Midbrain (tissue), 1 donor: ENCODE results near the gene TRIM16.
"Not testable (repeated sequence)": the region's sequence is repeated elsewhere in the genome, so short reads cannot be mapped to it uniquely, and the experiment has no call there.

Experiments
- DNase-seq: peaks from one replicate; lab custom pipeline; 2025; lab: John Stamatoyannopoulos, UW

TRIM16 gene

DNA sequence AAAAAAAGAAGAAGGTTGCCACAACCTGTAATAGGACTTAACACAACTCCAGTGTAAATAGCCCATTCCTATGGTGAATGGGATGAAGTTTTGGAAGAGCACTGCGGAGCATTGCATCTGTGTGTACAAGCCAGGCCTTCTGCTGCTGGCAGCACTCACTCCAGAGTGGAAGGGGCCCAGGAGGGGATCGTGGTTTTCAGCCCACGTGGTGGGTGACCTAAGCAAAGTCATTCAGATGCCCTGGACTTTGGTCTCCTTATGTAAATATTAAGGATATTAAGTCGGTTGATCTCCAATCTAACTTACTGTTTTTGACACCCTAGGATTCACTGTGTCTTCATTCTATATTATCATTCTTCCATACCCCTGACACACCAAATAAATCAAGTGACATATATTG lies 67.3 kb downstream of the TRIM16 start:
- DNase-seq: not testable (repeated sequence)

DNA sequence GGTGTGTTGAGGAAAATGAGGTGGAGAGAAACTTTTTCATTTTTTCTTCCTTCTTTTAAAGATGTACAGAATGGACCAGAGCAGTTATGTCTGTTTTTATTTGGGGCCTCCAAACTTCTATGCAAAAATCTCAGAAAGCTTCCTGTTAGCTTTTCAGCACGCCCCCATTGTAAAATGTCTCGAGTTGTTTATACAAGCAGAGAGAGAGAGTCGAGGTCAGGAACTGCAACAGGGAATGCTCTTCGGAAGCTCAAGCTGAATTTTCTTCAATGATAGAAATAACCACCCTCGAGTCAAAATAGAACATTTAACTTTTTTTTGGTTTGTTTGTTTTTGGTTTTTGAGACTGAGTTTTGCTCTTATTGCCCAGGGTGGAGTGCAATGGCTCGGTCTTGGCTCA lies 68.3 kb downstream of the TRIM16 start:
- DNase-seq: not testable (repeated sequence)

DNA sequence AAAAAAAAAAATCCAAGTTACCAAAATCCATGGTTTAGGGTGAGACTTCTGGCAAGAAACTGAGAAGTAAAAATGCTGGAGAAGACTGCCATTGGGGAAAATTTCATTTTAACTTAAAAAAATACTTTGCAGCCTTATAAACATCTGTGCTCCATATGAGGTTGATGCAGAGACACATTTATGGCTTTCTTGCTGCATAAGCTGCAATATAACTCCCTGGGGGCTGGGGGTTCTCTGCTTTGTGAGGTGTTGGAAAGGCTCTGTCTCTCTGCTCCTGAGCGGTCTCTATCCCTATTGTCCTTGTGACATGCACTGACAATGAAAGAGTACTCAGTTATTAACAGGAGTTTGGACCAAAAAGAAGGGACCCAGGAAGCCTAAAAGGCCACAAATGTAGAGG lies 71.0 kb downstream of the TRIM16 start:
- not testable (repeated sequence) for DNase-seq

DNA sequence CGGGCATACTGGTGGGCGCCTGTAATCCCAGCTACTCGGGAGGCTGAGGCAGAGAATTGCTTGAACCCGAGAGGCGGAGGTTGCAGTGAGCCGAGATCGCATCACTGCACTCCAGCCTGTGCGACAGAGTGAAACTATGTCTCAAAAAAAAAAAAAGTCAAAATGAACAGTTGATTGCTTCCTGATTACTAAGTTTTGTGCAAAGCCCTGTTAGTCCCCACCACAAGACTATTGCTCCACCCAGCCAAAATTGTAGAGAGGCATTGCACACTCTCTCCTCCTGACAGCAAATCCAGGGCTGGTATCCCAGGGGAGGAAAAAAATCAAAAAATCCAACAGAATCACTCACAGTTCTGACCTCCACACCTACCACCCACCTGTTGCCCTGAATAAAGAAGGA lies 91.2 kb downstream of the TRIM16 start:
- DNase-seq: not testable (repeated sequence)

DNA sequence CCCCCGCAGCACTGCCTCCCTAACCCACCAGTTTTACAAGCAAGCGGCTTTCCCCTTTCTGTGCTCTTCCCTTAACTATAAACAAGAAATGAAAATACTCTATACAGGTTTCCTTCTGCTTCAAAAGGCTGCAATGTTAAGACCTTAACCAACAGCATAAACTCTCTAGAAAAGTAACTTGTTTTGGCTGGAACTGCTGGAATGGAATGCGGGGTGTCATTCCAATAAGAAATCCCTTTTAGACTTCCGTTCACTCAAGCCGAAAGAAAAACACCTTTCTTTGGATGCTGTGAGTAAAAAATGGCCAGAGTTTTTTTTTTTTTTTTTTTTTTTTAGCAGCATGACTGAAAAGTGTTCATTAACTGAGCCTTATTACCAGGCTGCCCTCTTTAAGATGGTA lies 92.1 kb downstream of the TRIM16 start:
- not testable (repeated sequence) for DNase-seq

DNA sequence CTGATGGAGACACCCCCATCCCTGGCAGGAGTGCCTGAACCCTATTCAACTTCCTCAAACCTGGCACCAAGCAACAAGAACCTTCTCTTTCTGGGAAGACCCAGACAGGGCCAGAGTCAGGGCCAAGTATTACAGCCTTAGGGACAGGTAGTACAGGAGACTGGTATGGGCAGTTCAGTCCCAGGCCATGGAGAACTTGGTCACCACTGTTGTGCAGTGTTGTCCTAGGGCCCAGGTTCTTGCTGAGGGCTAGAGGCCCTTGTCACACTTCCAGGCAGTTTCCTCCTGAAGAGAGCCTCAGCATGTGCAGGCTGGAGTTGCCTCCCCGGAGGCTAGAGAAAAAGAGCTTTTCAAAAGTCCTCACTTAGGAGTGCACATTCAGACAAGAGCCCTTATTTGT lies 93.3 kb downstream of the TRIM16 start:
- not testable (repeated sequence) for DNase-seq

DNA sequence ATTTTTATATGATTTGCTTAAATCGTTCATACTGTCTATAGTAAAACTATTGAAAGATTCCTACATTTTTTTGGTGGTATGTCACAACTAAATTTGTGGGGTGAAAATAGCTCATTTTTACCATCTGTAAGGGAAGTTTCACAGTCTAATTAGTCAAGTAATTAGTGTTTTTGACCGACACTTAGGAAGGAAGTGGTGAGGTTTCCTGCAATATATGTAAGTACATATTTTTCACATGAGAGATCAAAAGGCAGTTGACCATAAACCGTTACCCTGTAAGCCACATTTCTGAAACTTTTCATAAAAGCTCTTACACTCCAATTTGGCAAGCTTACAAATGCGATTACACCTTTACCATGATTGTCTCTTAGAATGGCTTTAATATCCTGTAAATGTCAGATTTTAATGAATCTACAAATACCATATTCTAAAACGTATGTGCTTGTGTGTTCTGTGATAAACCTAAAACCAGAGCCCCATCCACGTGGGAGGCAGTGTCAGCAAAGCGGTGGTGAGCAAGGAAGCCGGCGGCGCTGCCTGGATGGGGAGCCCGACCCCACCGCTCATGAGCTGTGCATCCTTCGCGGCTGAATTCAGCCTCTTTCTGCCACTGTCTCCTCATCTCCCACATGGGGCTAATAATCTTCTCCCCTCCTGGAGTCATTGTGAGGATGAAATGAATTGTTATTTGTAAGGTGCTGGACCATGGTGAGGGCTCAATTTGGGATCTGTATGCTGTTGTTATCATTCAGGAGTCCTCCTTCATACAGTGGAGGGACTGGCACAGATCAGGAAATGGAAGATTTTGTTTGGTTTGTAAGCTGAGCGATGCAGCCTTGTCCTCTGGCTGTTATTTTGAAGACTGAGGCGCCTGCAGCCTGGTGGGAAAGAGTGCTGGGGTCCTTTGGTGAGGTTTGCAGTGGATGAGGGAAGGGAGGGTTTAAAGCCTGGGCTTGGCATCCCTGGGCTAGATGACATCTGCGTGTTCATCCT lies 94.3 kb downstream of the TRIM16 start:
- DNase-seq: not testable (repeated sequence)

DNA sequence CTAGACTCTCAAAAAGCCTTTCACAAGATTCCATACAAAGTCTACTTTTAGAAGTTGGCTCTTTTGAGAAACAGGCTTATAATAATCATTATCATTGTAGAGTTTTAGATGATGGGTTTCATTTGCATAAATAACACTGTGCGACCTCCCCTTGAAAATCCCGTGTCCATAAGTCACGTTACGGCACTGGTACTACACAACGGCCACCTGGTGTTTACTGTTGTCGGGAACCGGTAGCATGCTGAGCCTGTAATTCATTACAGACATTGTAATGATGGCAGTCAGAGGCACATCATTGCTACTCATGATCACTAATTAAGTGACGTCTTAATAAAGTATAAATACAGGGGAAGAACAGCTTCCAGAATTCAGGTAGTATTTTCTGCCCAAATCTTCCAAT lies 96.1 kb downstream of the TRIM16 start:
- not testable (repeated sequence) for DNase-seq

DNA sequence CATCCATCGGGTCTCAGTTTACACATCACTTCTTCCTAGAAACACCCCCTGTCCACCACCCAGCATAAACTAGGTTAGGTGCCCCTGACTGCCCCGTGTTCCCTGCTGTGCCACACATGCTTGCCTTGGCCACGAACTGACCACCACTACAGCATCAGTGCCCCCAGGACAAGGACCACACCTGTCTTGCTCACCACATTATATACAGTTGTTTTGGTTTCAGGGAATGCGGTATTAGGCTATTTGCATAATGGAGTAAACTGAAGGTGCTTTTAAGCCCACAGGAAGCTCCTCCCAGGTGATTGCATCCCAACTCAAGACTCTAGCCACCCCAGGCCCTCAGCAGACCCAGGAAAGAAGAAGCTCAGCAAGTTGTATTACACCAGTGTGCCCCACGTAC lies 100.8 kb downstream of the TRIM16 start:
- DNase-seq: not testable (repeated sequence)

DNA sequence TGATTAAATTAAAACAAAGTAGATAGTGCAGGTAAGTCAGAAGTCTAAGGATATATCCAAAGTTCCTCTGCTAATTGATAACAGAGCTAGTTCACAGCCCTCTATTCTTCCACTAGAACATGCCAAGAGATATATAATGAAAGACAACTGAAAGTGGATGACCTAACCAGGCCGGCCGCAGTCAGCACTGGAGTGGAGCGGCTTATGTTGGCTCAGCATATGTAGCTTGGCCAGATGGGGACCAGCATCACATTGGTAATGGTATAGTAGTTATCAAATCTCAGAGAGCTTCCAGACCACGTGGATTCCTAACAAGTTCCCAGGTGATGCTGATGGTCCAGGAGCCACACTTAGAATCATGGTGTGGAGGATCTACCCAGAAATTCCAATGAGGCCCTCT lies 102.6 kb downstream of the TRIM16 start:
- not testable (repeated sequence) for DNase-seq
